Measurements from ENCODE around the gene ZNF492.
"Not testable (repeated sequence)": the region's sequence is repeated elsewhere in the genome, so short reads cannot be mapped to it uniquely, and the experiment has no call there.

The ZNF492 gene

DNA sequence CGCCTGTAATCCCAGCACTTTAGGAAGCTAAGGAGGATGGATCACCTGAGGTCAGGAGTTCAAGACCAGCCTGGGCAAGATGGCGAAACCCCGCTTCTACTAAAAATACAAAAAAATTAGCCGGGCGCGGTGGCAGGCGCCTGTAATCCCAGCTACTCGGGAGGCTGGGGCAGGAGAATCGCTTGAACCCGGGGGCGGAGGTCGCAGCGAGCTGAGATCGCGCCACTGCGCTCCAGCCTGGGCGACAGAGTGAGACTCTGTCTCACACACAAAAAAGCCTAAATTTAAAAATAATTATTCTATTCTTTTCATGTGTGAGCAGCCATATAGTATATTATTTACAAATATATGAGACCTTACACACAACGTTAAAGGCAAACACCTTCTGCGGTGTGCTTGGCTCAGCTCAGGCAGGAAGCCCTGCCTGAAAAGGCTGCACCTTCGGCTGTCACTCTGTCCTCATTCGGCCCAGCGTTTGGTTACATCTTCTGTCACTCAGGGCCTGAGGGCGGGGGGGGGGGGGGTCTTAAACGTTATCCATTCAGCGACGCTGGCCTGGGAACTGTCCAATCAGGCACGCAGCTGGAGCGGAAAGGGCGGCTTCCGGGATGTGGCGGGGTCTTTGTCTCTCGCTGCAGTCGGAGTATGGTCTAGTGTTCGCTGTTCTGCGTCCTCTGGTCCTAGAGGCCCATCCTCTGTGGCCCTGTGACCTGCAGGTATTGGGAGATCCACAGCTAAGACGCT is at the start of gene ZNF492:
ZNF492 (plus strand) TSS at position 619 of the 744 bp plus-strand sequence. CDS start 19,076 bp downstream, outside the sequence.
- DNase-seq: peak; percentile 97

DNA sequence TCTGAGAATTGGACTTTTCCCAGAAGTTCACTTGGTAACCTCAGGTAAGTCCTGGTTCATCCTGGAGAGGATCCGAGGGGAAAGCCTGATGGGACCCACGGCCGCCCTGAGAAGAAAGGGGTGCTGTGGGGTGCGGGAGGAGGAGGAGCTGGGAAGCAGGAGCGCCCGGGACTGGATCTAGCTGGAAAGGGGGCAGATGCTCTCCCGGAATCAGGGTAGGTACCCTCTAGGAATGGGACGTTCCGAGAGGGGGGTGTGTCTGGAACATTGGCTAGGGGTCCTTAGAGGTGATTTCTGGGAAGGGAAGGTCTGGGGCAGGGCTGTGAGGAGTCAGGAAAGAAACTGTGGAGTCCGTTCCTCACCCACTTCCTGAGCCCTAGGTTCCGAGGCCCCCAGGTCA is 38.7 kb upstream of the ZNF492 start:
- no peak for DNase-seq

- DNase-seq: no peak
Measured at GRCh38 chr19:22595918-22596341, 38.2 kb upstream of the ZNF492 start.

DNA sequence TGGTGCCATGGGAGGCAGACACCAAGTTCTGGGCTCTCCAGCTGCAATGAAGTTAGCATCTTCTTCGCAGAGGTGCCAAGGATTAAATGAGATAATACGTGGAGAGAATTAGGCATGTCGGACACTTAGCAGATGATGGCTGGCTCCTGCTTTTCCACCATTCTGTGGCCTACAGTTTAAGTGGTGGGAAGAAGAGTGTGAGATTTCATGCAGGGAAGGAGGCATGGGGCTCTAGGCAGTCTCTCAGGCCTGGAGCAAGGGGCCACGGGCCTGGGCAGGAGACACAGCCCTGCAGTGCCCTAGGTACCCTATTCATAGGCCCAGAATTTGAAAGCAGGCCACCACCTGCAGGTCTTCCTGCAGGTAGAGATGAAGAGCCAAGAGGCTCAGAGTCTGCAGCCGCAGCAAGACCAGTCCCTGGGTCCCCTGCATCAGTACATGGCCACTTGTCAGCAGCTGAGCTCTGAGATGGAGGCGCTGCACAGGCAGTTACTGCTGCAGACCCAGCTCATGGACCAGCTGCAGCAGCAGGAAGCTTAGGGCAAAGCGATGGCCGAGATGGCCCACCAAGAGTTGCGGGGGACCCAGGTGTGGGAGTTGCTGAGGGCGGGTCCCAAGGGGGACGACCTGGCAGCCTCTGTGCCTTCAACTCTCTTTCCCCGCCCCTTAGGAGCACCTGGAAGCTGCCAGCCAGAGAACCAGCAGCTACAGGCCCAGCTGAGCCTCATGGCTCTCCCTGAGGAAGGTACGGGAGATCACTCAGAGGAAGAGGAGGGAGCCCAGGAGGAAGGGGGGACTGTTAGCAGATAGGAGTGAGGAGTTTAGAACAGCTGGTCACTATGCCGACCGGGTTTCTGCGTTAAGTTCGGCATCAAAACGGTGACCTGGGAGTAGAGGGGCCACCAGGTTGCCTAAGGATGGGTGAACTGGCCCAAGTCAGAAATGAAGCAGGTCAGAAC is 33.2 kb upstream of the ZNF492 start:
- DNase-seq: no peak

DNA sequence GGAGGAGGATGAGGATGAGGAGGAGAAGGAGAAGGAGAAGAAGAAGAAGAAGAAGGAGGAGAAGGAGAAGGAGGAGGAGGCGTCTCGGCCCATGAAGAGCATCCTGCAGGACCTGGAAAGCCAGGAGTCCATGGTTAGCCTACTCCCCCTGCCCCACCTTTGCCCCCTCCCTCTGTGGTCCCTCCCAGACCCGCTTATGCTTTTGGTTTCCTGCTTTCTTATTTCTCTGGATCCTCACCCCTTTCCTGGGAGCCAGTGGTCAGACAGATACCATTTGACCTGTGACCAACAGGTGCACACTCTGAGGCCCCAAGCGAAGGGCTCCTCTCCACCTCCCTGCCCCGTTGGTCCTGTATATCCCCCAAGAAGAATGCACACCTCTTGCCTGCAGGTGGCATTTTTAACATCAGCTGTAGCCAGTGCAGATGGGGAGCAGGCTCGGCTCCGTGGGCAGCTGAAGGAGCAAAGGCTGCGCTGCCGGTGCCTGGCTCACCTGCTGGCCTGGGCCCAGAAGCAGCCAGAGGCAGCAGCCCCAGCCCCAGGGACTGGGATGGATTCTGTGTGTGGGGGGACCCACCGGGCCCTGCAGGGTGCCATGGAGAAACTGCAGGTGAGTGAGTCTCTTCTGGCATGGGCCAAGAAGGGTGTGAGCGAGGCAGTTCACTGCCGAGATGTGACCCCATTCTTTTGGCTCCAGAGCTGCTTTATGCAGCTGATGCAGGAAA is 32.1 kb upstream of the ZNF492 start:
- no peak for DNase-seq

DNA sequence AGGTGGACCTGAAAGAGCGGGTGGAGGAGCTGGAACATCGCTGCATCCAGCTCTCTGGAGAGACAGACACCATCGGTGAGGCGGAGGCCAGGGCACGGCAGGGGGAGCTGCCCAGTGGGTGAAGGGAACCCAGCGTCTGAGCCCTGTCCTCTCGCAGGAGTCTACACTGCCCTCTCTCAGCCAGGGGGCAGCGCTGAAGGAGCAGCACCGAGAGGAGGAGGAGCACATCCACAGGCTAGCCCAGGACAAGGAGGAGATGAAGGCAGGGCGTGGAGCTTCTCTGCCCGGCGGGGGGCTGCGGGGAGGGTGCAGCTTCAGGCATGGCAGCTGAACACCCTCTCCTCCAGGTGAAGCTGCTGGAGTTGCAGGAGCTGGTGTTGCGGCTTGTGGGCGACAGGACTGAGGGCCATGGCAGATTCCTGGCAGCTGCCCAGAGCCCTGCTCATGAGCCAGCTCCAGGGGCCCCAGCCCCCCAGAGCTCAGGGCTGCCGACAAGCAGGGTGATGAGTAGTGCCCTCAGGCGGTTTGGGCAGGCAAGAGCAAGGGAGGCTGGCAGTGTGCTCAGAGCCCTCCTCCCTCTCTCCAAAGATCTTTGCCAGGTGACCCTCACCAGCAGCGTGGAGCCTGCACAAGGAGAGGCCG is 31.4 kb upstream of the ZNF492 start:
- DNase-seq: no peak

- DNase-seq: no peak
Measured at GRCh38 chr19:22603518-22604440, 30.3 kb upstream of the ZNF492 start.

DNA sequence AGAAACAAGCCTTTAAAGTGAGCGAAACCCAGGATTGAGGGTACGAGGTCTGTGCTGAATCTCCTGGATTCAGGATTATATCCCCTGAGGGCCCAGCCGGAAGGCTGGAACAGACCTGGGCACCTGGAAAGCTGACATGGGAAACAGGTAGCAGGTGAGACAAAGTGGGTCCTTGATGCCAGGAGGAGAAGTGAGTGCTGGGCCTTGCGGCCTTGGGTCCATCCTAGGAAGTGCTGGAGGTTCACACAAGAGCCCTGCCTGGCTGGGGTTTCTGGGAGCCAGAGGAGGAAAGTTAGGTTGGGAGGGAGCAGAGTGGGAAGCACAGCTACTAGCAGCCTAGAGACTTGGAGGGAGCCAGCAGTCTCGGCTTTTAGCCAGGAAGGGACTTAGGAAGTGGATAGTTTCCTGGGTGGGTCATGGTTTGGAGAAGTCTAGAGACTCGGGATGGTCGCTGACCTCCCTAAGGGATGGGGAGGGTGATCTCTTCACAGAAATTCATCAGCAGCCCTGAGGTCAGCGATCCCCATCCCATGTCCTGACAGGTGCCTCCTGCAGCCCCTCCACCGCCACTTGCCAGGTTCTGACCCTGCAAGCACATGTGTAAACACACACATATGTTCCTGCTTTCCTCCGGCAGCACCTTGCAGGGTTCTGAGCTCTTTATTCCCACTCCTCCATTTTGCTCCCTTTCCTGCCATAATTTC is 29.4 kb upstream of the ZNF492 start:
- DNase-seq: no peak

GRCh38 chr19:22605275-22606211 is 28.6 kb upstream of the ZNF492 start:
- DNase-seq: no peak

DNA sequence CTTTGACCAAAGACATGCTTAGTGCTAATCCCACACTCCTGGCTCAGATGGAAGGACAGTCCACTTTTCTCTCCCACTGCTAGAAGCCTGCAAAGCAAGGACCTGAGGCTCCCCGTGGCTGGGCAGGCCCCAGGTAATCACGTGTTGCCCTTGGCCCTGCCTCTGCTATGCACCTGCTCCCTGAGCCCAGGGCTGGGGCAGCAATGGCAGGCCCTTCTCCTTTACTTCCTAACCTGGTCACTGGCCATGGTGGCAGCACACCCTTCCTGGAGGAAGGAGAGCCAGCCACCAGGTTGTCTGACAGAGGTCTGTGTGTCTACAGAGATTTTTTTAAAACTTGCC is 27.9 kb upstream of the ZNF492 start:
- no peak for DNase-seq

GRCh38 chr19:22606954-22607652 is 27.0 kb upstream of the ZNF492 start:
- DNase-seq: no peak

DNA sequence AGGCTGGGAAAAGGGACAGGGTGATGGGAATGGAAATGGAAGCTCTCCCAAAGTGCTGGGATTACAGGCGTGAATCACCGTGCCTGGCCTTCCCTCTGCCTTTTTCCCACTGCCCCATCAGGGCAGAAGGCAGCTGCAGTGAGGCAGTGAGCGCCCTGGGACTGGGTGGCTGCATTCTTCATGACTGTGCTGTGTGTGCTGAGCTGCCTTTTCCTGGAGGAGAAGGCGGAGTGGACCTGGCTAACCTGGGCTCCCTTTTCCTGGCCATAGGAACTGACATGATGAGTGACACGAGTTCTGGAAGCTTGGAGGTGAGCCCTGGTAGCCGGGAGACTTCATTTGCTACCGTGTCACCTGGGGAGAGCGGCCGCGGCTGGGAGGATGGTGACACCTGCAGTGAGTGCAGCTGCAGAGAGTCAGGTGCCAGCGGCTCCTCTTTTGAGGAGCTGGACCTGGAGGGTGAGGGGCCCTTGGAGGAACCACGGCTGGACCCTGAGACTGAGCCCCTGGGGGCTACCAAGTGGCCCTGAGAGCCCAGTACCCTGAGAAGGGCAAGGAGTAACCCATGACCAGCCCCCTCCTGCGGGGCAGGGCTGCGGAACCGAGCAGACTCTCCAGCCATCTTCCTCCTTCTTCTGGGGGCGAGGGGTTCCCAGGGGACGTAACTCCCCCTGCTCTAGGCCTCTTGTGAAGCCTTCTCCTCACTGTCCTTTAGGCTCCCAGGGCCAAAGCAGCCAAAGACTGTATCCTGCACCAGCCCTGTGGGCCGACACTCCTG is 26.3 kb upstream of the ZNF492 start:
- no peak for DNase-seq

DNA sequence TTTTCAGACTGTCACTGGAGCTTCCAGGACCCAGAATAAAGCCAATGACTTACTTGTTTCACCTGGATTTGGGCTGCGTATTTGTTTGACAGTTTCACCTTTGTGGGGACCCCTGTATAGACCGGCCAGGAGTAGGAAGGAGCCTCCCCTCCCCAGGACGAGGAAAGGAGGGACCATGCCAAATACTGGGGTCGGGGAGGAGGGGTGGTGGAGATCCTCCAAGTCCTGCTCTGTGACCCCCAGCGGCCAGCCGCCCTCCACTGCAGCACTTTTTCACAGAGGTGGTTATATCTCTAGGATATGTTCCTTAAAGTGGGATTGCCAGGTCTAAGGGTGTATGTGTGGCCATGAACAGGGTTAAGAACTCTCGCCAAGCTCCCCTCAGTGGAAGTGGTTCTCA is 25.7 kb upstream of the ZNF492 start:
- DNase-seq: no peak

GRCh38 chr19:22609630-22610029 is 24.5 kb upstream of the ZNF492 start:
- DNase-seq: no peak

DNA sequence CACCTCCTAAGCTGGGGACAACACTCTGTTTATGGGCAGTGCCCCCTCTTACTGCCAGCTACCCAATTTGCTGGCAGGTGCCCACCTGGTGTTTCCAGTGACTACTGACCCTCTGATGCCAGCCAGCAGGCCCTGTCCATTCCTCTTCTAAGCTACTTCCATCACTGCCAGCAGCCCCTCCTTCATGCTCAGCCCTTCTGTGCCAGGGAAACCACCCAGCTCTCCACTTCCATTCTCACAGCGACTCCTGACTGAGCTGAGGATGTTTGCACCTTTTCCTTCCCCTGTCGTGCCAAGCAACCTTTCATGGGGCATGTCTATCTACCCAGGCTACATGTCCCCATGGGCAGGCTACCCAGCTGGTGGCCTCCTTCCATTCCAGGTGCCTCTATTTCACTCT is 24.0 kb upstream of the ZNF492 start:
- DNase-seq: no peak

DNA sequence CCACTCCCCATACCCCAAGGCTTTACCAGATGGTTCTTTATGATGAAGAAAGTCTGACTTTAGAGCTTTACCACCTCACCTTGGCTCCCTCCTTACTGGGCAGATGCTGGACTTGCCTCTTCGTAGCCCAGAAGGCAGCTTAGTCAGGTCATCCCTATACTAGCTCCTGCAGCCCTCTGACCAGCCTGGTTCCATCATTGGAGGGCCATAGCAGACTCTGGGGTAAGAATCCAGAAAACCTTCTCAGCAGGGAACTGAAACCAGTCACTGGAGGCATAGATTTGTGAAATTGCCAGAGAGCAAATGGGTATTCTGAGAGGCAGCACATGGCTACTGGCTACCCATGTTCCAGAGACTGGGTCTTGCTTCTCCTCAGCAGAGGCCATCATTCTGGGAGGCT is 21.8 kb upstream of the ZNF492 start:
- DNase-seq: no peak

DNA sequence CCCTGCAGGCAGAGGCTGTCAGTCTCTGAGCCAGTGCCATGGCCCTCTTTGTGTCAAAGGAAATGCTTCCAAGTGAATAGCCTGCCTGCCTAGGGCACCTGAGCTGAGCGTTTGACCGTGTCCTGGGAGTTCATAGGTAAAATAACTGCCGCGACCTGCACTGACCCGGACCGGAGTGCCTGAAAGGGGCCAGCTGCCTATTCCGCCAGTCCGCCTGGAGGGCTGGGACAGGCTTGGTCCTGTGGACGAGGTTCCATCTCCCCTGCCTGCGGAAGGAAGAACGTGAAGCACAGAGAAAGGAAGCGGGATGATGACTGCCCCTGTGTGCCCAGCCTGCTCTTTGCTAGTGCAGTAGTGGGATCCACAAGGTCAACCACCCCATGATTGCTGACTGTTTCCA is 17.5 kb upstream of the ZNF492 start:
- no peak for DNase-seq

- not testable (repeated sequence) for DNase-seq
Measured at GRCh38 chr19:22617181-22617580, 16.9 kb upstream of the ZNF492 start.
